ENCODE measurements around the gene MRPL36.

DNA sequence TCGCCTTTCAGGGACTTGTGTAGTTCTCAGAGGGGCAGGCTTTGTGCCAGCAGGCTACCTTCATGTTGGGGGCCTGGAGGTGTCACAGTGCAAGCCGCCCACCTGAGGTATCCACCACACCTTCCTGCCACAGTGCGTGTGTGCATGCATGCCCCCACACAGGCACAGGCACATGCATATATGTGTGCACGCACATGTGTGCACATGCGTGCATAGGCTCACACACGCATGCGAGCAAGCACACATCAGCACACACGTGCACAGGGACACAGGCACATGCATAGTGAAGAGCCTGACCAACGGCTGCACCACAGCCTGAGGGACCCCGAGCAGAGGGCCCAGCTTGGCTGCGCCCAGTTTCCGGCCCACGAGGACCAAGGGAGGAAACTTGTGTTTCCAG, 46.9 kb upstream of the MRPL36 start:
- TF ChIP-seq, protein P1, sequence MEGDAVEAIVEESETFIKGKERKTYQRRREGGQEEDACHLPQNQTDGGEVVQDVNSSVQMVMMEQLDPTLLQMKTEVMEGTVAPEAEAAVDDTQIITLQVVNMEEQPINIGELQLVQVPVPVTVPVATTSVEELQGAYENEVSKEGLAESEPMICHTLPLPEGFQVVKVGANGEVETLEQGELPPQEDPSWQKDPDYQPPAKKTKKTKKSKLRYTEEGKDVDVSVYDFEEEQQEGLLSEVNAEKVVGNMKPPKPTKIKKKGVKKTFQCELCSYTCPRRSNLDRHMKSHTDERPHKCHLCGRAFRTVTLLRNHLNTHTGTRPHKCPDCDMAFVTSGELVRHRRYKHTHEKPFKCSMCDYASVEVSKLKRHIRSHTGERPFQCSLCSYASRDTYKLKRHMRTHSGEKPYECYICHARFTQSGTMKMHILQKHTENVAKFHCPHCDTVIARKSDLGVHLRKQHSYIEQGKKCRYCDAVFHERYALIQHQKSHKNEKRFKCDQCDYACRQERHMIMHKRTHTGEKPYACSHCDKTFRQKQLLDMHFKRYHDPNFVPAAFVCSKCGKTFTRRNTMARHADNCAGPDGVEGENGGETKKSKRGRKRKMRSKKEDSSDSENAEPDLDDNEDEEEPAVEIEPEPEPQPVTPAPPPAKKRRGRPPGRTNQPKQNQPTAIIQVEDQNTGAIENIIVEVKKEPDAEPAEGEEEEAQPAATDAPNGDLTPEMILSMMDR (IDR thresholded peaks at IDR 0.05) = no peak
- no peak for TF ChIP-seq ZFX (IDR thresholded peaks at IDR 0.05; ENCODE audit: borderline replicate concordance)
